ENCODE results near the gene TPD52L1. TPM values are rescaled to one million over a fixed set of nuclear protein-coding genes. Genes with fewer than 3 reads are reported as not detected.

TPD52L1 gene
- total and polyA plus RNA-seq, 3 donors from 2014 or later = 20.6 to 22.5 (median 22.1) TPM

GRCh38 chr6:125110056-125110455 is 43.5 kb upstream of the TPD52L1 start:
- Histone ChIP-seq H3K4me3 (no peak overlapping the region), H3K9me3 (no peaks in the 10 kb centered on the region)
- 100% methylated on average over 1 of the region's 1 CpG for WGBS, 2 donors

GRCh38 chr6:125111219-125111983 is 42.2 kb upstream of the TPD52L1 start:
- 93% methylated on average over 4 of the region's 4 CpGs for WGBS, 2 donors
- TF ChIP-seq POLR2A (IDR thresholded peaks at IDR 0.05) (no peak), CTCF (IDR thresholded peaks at IDR 0.05) (no peak)
- Histone ChIP-seq H3K4me1 (no peaks in the 10 kb centered on the region), H3K27ac (no peak overlapping the region), H3K36me3 (ENCODE audit: low read depth, missing control alignments) (no peaks in the 10 kb centered on the region), H3K4me3 (no peak overlapping the region), H3K27me3 (no peaks in the 10 kb centered on the region), H3K9me3 (no peaks in the 10 kb centered on the region)
- intact Hi-C loops (cut with DNase I; ENCODE audit: low total_unique reads) = loop anchor here (5.0 kb wide), 1 partner anchor 239 kb away; no protein-coding TSS in a partner anchor
- no peak for DNase-seq

More at GRCh38 chr6:125110056-125110455, 43.5 kb upstream of the TPD52L1 start:
- Histone ChIP-seq H3K4me1 (no peaks in the 10 kb centered on the region), H3K36me3 (ENCODE audit: low read depth, missing control alignments) (no peaks in the 10 kb centered on the region), H3K27ac (no peak overlapping the region), H3K27me3 (no peaks in the 10 kb centered on the region)
- TF ChIP-seq CTCF (IDR thresholded peaks at IDR 0.05) = no peak
- DNase-seq = no peak
- intact Hi-C loops (cut with DNase I; ENCODE audit: low total_unique reads) = loop anchor here (5.0 kb wide), 1 partner anchor 238 kb away; no protein-coding TSS in a partner anchor

GRCh38 chr6:125112934-125113333 is 40.6 kb upstream of the TPD52L1 start:
- intact Hi-C loops (cut with DNase I; ENCODE audit: low total_unique reads) = loop anchor here (5.0 kb wide), 1 partner anchor 241 kb away; no protein-coding TSS in a partner anchor
- H3K27ac ChIP-seq = no peak overlapping the region
- H3K27me3 ChIP-seq = no peaks in the 10 kb centered on the region
- DNase-seq = no peak
- no peak overlapping the region for H3K4me3 ChIP-seq
- H3K4me1 ChIP-seq = no peaks in the 10 kb centered on the region
- H3K9me3 ChIP-seq = no peaks in the 10 kb centered on the region
- TF ChIP-seq CTCF (IDR thresholded peaks at IDR 0.05) (no peak), POLR2A (IDR thresholded peaks at IDR 0.05) (no peak)
- H3K36me3 ChIP-seq (ENCODE audit: low read depth, missing control alignments) = no peaks in the 10 kb centered on the region

- no peak overlapping the region for H3K4me3 ChIP-seq
- H3K27me3 ChIP-seq = no peaks in the 10 kb centered on the region
- intact Hi-C loops (cut with DNase I; ENCODE audit: low total_unique reads) = loop anchor here (5.0 kb wide), 1 partner anchor 242 kb away; no protein-coding TSS in a partner anchor
- 24 to 34% methylated on average over 1 of the region's 1 CpG for WGBS, 2 donors
- H3K27ac ChIP-seq = no peak overlapping the region
- no peaks in the 10 kb centered on the region for H3K36me3 ChIP-seq (ENCODE audit: low read depth, missing control alignments)
- TF ChIP-seq POLR2A (IDR thresholded peaks at IDR 0.05) = no peak
- peak; percentile 66 to 76 (median 70) for TF ChIP-seq CTCF (IDR thresholded peaks at IDR 0.05)
- H3K4me1 ChIP-seq = no peaks in the 10 kb centered on the region
- peak; percentile 84 for DNase-seq
- no peaks in the 10 kb centered on the region for H3K9me3 ChIP-seq
Observed at GRCh38 chr6:125114248-125114858, 39.2 kb upstream of the TPD52L1 start.

Measured in testis (tissue), 3 donors.